AG09309 (cell line): ENCODE measurements around the gene GPR78.

Source experiments
- DNase-seq: peaks from one replicate; pipeline ENCODE4 v3.0.0-alpha.2; 2010; ENCODE audit warnings: low read depth
- H3K4me3 ChIP-seq: 2 replicates; pipeline ENCODE4 v1.5.1; 2011; ENCODE audit warnings: mild to moderate bottlenecking, low read depth, low read length, moderate library complexity; ENCODE audit not compliant: control insufficient read depth
- TF ChIP-seq, protein P1 (sequence below): IDR thresholded peaks from 2 replicates; pipeline ENCODE4 v1.5.1; 2011; ENCODE audit warnings: mild to moderate bottlenecking, low read depth, low read length, inconsistent platforms; ENCODE audit not compliant: insufficient read depth, control insufficient read depth; ENCODE audit errors: missing control alignments

The GPR78 gene

DNA sequence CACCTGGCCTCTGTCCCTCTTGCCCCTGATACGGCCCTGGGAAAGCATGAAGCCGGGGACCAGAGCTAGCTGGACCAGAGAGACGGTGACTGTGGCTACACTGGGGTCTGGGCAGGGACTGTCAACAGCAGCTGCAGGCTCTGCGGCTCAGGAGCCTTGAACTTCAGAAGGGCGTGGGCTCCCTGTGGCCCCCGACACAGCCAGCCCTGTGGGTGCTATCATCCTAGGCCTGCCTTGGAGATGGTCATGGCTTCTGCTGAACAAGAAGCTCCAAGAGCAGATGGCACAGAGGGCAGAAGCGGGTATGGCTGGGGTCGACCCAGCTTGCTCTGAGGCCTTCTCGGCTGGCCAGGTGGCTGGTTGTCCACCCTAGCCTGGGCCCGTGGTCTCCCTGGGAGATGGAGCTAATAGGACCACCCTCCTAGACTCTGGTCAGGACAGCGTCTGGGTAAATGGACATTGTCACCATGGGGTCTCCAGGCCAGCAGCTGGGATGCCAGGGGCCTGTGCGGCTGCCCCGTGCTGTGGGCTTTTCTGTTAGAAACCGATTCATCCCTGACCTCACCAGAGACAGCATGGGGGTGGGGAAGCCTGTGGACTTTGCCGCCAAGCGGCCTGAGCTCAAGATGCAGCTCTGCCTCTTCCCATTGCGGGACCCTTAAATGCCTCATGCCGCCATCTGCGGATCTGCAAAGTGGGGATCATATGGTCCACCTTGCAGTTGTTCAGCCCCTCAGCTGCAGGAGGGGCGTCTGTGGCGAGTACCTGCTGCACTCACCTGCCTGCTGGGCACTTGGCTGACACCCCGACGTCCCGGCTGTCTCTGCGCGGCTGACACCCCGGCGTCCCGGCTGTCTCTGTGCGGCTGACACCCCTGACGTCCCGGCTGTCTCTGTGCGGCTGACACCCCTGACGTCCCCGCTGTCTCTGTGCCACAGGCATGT lies 33.5 kb downstream of the GPR78 start:
- TF ChIP-seq, protein P1, sequence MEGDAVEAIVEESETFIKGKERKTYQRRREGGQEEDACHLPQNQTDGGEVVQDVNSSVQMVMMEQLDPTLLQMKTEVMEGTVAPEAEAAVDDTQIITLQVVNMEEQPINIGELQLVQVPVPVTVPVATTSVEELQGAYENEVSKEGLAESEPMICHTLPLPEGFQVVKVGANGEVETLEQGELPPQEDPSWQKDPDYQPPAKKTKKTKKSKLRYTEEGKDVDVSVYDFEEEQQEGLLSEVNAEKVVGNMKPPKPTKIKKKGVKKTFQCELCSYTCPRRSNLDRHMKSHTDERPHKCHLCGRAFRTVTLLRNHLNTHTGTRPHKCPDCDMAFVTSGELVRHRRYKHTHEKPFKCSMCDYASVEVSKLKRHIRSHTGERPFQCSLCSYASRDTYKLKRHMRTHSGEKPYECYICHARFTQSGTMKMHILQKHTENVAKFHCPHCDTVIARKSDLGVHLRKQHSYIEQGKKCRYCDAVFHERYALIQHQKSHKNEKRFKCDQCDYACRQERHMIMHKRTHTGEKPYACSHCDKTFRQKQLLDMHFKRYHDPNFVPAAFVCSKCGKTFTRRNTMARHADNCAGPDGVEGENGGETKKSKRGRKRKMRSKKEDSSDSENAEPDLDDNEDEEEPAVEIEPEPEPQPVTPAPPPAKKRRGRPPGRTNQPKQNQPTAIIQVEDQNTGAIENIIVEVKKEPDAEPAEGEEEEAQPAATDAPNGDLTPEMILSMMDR: no peak
- no peak for DNase-seq
- no peak overlapping the region for H3K4me3 ChIP-seq

DNA sequence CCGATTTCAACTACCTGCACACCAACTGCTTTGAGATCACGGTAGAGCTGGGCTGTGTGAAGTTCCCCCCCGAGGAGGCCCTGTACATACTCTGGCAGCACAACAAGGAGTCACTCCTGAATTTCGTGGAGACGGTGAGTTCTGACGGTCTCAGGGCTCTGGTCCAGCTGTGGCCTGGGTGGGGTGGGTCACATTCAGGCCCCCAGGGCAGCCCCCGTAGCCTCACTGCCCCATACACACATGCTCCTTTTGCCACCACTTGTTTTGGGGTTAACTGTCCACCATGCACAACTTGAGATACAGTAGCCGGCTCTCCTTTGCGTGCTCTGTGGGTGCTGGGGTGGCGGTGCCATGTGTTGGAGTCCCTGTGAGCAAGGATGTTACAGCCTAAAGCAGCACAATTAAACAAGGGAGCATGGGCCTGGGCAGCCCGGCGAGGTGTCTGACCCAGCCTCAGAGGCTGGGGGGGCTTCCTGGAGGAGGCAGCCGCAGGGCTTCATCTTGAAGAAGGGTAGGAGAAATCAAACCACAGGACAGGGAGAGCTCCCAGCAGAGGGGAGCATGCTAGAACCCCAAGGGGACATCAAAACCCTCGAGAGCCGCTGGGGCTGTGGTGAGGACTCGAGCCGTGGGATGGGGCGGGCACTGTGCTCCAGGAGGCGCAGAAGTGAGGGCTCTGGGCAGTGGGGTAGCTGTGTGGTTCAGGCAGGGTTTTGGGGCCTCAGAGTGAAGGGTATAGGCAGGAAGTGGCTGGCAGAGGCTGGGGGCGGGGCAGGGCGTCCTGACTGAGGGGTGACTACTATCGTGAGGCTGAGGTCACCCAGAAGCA lies 34.4 kb downstream of the GPR78 start:
- no peak for DNase-seq
- no peak overlapping the region for H3K4me3 ChIP-seq
- TF ChIP-seq, protein P1: no peak

DNA sequence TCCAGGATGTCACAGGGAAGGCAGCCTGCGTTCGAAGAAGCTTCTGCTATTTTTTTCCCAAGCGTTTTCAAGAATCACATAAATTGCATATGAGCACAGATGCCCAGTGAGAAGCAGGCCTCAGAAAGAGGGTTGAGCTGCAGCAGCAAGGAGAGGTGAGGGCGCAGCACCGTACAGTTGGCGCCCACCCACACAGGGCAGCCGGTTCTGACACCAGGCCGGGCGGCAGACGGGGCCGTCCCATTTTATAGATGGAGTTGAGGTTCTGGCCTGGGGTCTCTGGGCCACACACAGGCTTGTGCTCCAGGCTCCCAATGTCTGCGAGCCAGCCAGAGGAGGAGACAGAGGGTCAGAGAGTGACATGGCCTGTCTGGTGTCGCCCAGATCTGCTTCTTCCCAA lies 35.2 kb downstream of the GPR78 start:
- no peak overlapping the region for H3K4me3 ChIP-seq
- TF ChIP-seq, protein P1: no peak
- DNase-seq: no peak

DNA sequence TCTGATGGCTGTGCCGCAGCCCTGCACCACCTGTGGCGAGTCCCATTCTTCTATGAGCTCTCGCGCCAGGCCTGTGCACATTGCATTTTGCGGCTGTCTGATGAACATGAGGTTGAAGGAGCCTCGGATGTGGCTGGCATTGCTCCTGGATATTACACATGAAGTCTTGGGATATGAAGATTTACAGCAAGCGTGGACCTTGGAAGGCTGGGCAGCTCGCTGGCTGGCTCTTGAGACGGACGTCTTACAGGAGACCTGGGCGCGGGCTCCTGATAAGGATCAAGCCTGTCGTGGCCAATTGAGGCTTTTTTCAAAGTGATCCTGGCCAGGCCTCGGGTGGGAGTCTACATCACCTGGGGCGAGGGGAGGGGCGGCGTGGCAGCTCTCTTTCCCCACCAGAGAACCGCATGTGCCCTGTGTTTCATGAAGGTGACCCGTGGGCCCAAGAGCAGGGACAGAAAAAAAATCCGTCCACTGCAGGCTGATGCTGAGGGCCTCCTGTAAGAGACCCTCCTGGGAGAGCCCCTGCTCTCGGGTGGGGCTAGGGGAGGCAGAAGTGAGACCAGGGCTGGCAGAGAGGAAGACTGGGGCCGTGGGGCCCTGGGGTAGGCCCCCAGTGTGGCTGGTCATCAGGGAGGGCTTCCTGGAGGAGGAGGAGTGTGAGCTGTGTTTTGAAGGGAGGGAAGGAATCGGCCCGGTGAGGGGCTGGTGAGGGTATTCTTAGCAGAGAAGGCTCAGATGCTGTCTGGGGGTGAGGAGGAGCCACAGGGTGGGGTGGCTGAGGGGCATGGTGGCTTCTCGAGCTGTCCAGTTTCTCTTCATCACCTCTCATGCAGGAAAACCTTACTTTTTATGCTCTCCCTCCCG lies 36.0 kb downstream of the GPR78 start:
- no peak overlapping the region for H3K4me3 ChIP-seq
- DNase-seq: no peak
- TF ChIP-seq, protein P1: no peak

DNA sequence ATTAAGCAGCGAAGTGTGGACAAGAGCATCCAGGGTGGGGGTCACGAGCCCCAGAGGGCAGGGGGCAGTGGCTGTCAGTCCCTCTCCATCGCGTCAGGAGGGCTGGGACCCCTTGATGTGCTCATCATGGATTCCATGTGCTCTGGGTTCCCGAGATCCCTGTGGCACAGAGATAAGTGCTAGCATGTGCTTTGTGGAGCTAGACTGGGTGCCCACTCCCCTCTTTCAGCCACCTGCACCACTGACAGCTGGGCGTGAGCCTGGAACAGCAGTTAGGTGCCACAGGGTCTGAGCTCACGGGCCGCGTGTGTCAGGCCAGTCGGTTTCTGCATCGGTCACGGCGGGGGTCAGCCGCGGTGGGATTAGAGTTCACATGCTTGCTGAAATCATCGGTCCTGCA lies 36.6 kb downstream of the GPR78 start:
- no peak overlapping the region for H3K4me3 ChIP-seq
- DNase-seq: no peak
- TF ChIP-seq, protein P1: no peak

DNA sequence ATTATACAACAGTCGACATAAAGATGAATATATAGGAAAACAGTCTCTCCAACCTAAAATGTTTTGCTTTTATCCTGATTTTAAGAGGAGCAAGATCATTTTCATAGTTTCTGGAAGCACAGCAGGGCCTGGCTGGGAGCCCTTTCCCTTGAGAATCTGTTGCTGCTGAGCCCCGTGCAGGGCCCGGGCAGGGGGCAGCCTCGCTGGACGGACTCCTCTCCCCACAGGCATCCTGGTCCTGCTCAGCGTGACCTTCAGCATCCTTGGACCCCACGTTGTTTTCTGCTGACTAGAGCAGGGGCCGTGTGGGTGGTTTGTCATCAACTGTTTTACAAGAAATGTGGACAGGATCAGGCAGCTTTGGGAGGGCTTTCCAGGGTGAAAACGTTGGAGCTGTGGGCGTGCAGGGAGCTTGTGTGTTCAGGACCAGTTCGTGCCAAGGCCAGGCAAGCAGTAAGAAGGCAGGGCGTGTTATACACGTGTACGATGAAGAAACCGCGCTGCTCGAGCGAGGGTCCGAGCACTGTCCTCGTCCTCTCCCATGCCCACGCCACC lies 37.4 kb downstream of the GPR78 start:
- H3K4me3 ChIP-seq: no peak overlapping the region
- no peak for DNase-seq
- TF ChIP-seq, protein P1: no peak
